HG03460 (cell line): ENCODE measurements around the gene NINJ1.
"Not testable (repeated sequence)": the region's sequence is repeated elsewhere in the genome, so short reads cannot be mapped to it uniquely, and the experiment has no call there.

Source experiments
- ATAC-seq: cut with Tn5 transposase; IDR thresholded peaks from one replicate; pipeline ENCODE4 v1.9.1; 2021; ENCODE audit not compliant: unreplicated experiment

NINJ1 gene

GRCh38 chr9:93120846-93121315 is 13.2 kb downstream of the NINJ1 start:
- ATAC-seq, result no peak

- ATAC-seq, result peak; percentile 93
These were observed 13.9 kb downstream of the NINJ1 start for GRCh38 chr9:93119953-93120845.

- ATAC-seq, result no peak
These were observed 14.4 kb downstream of the NINJ1 start for GRCh38 chr9:93119703-93119952.

GRCh38 chr9:93118863-93119702 is 15.0 kb downstream of the NINJ1 start:
- ATAC-seq, result no peak

- no peak for ATAC-seq
These were observed 15.9 kb downstream of the NINJ1 start for GRCh38 chr9:93117924-93118862.

GRCh38 chr9:93117521-93117920 is 16.5 kb downstream of the NINJ1 start:
- not testable (repeated sequence) for ATAC-seq

GRCh38 chr9:93116072-93116961 is 17.7 kb downstream of the NINJ1 start:
- no peak for ATAC-seq

GRCh38 chr9:93115486-93116071 is 18.5 kb downstream of the NINJ1 start:
- ATAC-seq, result no peak

- no peak for ATAC-seq
These were observed 19.1 kb downstream of the NINJ1 start for GRCh38 chr9:93114984-93115335.

- no peak for ATAC-seq
These were observed 19.7 kb downstream of the NINJ1 start for GRCh38 chr9:93114169-93114983.

- no peak for ATAC-seq
These were observed 21.1 kb downstream of the NINJ1 start for GRCh38 chr9:93112864-93113389.

- no peak for ATAC-seq
These were observed 21.8 kb downstream of the NINJ1 start for GRCh38 chr9:93112116-93112863.

GRCh38 chr9:93111371-93112115 is 22.5 kb downstream of the NINJ1 start:
- ATAC-seq, result no peak

GRCh38 chr9:93111001-93111370 is 23.1 kb downstream of the NINJ1 start:
- no peak for ATAC-seq

GRCh38 chr9:93110311-93110855 is 23.7 kb downstream of the NINJ1 start:
- no peak for ATAC-seq

- ATAC-seq, result no peak
These were observed 25.6 kb downstream of the NINJ1 start for GRCh38 chr9:93108291-93109041.
